Left lung (tissue), 10 donors: ENCODE results near the gene TLR3. TPM values are rescaled to one million over a fixed set of nuclear protein-coding genes. Genes with fewer than 3 reads are reported as not detected.

Experiments
- ATAC-seq: fragments of 200-7000 bp; cut with Tn5 transposase; one replicate; pipeline ENCODE4 v1.9.1; 2020; ENCODE audit warnings: moderate library complexity
- DNase-seq, 4 donors: peaks; one replicate each; pipeline ENCODE4 v3.0.0-alpha.2; 2013 to 2020
- H3K27ac ChIP-seq, 2 donors: fragments of 200-600 bp; sonication (generic) in 1 of 2; one replicate each; pipeline versions ENCODE4 v1.5.0 to v1.8.0; 2020 to 2021
- H3K27me3 ChIP-seq, 2 donors: fragments of 200-600 bp; sonication (generic) in 1 of 2; one replicate each; pipeline versions ENCODE4 v1.5.0 to v1.8.0; 2020 to 2021
- H3K36me3 ChIP-seq, 2 donors: fragments of 200-600 bp; sonication (generic) in 1 of 2; one replicate each; pipeline versions ENCODE4 v1.5.0 to v1.8.0; 2020 to 2021
- H3K4me1 ChIP-seq, 2 donors: fragments of 200-600 bp; one replicate each; pipeline ENCODE4 v1.8.0; 2021
- H3K4me3 ChIP-seq, 2 donors: fragments of 200-600 bp; sonication (generic) in 1 of 2; one replicate each; pipeline versions ENCODE4 v1.5.0 to v1.8.0; 2020 to 2021; ENCODE audit warnings: mild to moderate bottlenecking in 1 of 2
- H3K9me3 ChIP-seq, 2 donors: fragments of 200-600 bp; sonication (generic) in 1 of 2; one replicate each; pipeline versions ENCODE4 v1.5.0 to v1.8.0; 2020 to 2021
- intact Hi-C, 2 donors: fragments of 100-400 bp; cut with DNase I; formaldehyde crosslinking; loops; one replicate each; pipeline versions ENCODE4 v1.11.2 to v1.14.2; 2022
- polyA plus RNA-seq, 6 donors: library from polyadenylated mRNA; unstranded; fragments of 120-200 nt; gene quantifications; one replicate each; pipeline ENCODE4 v1.2.1, GENCODE V29; 2013; ENCODE audit not compliant: insufficient read length in 6 of 6
- total RNA-seq, 2 donors: library from RNA; stranded (reverse); fragmentation: NEBNext Ultra II Directional; extraction: Animal tissue kit (Norgen Biotek cat#: 25700); gene quantifications; one replicate each; pipeline ENCODE4 v1.2.1, GENCODE V29; 2021
- TF ChIP-seq, protein P1 (sequence below), 2 donors: fragments of 200-600 bp; sonication (generic) in 1 of 2; IDR thresholded peaks; one replicate each; pipeline versions ENCODE4 v1.5.0 to v1.8.0; 2021; ENCODE audit warnings: antibody characterized with exemption in 2 of 2
- donor health status: DM: no; HTN: yes; CAD: no.
- donor health status: DM: no; HTN: no; CAD: no.

The TLR3 gene
- total and polyA plus RNA-seq, 8 donors = 10.0 to 44.2 (median 12.3) TPM

DNA sequence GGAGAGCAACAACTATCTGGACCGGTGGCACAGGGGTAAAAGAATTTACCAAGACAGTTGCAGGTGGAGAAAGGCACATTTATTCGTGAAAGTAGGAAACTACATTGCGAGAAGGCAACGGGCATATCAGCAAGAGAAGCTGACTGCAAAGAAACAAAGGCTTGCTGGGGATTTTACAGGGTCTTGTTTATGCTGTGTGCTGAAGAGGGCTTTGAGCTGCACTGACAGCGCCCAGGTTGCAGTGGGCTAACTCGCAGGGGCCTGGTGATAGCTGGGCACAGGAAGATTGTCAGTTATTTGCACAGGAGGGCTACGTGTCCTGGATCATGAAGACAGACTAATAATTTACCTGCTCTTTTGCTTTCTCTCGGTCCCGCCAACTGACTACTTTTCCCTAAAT lies 10.7 kb downstream of the TLR3 start:
- no peaks in the 10 kb centered on the region for H3K27me3 ChIP-seq
- H3K4me3 ChIP-seq = no peak overlapping the region
- ATAC-seq (no peak), DNase-seq (no peak)
- TF ChIP-seq, protein P1, sequence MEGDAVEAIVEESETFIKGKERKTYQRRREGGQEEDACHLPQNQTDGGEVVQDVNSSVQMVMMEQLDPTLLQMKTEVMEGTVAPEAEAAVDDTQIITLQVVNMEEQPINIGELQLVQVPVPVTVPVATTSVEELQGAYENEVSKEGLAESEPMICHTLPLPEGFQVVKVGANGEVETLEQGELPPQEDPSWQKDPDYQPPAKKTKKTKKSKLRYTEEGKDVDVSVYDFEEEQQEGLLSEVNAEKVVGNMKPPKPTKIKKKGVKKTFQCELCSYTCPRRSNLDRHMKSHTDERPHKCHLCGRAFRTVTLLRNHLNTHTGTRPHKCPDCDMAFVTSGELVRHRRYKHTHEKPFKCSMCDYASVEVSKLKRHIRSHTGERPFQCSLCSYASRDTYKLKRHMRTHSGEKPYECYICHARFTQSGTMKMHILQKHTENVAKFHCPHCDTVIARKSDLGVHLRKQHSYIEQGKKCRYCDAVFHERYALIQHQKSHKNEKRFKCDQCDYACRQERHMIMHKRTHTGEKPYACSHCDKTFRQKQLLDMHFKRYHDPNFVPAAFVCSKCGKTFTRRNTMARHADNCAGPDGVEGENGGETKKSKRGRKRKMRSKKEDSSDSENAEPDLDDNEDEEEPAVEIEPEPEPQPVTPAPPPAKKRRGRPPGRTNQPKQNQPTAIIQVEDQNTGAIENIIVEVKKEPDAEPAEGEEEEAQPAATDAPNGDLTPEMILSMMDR (IDR thresholded peaks at IDR 0.05) = no peak
- H3K4me1 ChIP-seq = peaks cover 0 to under 1% of the 10 kb centered on the region in 2 donors
- H3K36me3 ChIP-seq = no peaks in the 10 kb centered on the region
- H3K9me3 ChIP-seq = no peaks in the 10 kb centered on the region
- intact Hi-C loops = no loop called here
- H3K27ac ChIP-seq = no peak overlapping the region

DNA sequence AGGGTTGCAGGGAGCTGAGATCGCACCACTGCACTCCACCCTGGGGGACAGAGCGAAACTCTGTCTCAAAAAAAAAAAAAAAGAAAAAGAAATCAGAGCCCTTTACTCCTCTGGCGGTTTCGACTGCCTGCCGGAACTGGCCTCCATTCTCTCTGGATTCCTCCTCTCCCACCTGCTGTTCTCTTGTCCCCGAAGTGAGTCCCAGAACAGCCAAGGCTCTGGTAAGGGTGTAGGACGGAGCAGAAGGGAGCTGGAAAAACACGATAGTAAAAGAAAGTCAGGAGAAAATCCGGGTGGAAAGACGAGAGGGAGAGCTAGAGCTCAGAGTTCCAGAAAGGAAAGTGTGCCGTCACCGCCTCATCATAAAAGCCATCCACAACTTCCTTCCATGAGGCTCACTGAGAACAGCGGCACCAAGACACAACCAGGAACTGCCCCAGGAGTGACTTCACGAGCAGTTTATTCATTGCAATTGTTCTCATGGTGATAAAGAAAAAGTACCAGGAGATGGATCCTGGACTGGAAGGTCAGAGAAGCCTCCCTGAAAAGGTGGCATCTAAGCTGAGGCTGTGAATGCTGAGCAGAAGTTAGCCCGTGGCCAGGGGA lies 12.3 kb downstream of the TLR3 start:
- Histone ChIP-seq H3K27me3 (no peaks in the 10 kb centered on the region), H3K36me3 (no peaks in the 10 kb centered on the region), H3K9me3 (no peaks in the 10 kb centered on the region), H3K4me3 (no peak overlapping the region), H3K4me1 (no peaks in the 10 kb centered on the region), H3K27ac (no peak overlapping the region)
- TF ChIP-seq, protein P1 (IDR thresholded peaks at IDR 0.05) = no peak
- DNase-seq (no peak), ATAC-seq (no peak)
- intact Hi-C loops = no loop called here

DNA sequence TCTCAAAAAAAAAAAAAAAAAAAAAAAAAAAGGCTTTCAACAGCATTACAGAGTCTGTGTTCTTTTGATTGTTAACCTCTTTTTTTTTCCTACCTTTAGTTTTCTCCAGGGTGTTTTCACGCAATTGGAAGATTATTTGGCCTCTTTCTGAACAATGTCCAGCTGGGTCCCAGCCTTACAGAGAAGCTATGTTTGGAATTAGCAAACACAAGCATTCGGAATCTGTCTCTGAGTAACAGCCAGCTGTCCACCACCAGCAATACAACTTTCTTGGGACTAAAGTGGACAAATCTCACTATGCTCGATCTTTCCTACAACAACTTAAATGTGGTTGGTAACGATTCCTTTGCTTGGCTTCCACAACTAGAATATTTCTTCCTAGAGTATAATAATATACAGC lies 13.3 kb downstream of the TLR3 start:
- no peaks in the 10 kb centered on the region for H3K9me3 ChIP-seq
- no peak overlapping the region for H3K4me3 ChIP-seq

DNA sequence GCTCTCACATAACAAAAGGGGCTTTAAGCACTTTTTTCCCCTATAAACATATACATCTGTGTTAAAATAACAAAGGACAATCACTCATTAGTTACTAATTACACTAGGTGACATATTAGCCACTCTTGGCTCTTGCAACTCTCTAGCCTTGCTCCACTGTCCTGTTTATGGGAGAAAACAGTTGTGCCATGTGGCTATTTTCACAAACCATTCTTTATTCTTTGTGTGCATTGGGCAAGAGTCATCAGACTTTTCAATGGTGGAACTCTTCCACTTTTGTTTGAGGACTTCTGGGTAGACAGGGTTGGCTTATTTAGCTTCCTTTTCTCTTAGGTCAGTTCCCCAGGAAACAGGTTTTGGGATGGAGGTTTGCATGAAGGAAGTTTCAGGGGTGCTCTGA lies 19.6 kb downstream of the TLR3 start:
- Histone ChIP-seq H3K27me3 (no peaks in the 10 kb centered on the region), H3K9me3 (peaks cover 0 to 2% of the 10 kb centered on the region in 2 donors), H3K27ac (no peak overlapping the region), H3K4me1 (no peaks in the 10 kb centered on the region), H3K4me3 (no peak overlapping the region), H3K36me3 (no peaks in the 10 kb centered on the region)
- intact Hi-C loops = no loop called here
- DNase-seq (no peak), ATAC-seq (no peak)
- TF ChIP-seq, protein P1 (IDR thresholded peaks at IDR 0.05) = no peak

More for the DNA sequence above, 13.3 kb downstream of the TLR3 start:
- Histone ChIP-seq H3K27me3 (no peaks in the 10 kb centered on the region), H3K4me1 (no peaks in the 10 kb centered on the region), H3K36me3 (no peaks in the 10 kb centered on the region), H3K27ac (no peak overlapping the region)
- TF ChIP-seq, protein P1 (IDR thresholded peaks at IDR 0.05) = no peak
- intact Hi-C loops = no loop called here
- DNase-seq = peak in 2 of 4 donors; percentile 54 to 61
- no peak for ATAC-seq

DNA sequence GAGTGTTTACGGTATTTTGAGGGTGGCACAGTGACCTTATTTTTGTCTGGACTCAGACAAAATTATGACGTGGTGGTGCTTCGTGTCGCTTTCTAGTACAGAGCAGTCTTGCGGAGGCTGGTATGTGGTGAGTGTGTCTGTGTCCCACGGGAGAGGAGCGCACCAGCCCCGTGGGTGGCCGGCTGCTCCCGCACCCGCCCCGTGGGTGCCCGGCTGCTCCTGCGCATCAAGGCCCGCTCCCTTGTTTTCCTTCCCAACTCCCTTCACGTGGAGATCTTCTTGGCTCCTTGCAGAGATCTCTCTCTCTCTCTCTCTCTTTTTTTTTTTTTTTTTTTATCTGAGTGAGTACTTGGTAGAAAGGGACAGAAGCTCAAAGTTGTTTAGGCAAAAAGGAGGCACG lies 23.3 kb downstream of the TLR3 start:
- intact Hi-C loops = no loop called here
- ATAC-seq (no peak), DNase-seq (no peak)

More for the DNA sequence above, 23.3 kb downstream of the TLR3 start:
- TF ChIP-seq, protein P1 (IDR thresholded peaks at IDR 0.05) = no peak
- Histone ChIP-seq H3K4me1 (no peaks in the 10 kb centered on the region), H3K27me3 (no peaks in the 10 kb centered on the region), H3K36me3 (no peaks in the 10 kb centered on the region), H3K4me3 (no peak overlapping the region), H3K9me3 (peaks cover 0 to 2% of the 10 kb centered on the region in 2 donors), H3K27ac (no peak overlapping the region)
